ENCODE measurements around the gene LRMDA. TPM values are rescaled to one million over a fixed set of nuclear protein-coding genes. Genes with fewer than 3 reads are reported as not detected.

The LRMDA gene
- total RNA-seq, 1 experiment from 2014 or later = 4.8 TPM

GRCh38 chr10:76416642-76417041 lies 985.2 kb downstream of the LRMDA start:
- RAD21 ChIA-PET (ENCODE audit: low non-redundant PET in 1 of 2, low total read pairs in 2 of 2, uncharacterized antibody in 2 of 2, unreplicated experiment in 2 of 2) = no interaction called here
- BruUV-seq (replicated peaks) = no TSS peak
- Histone ChIP-seq H3K4me3 (replicated peaks in 1 of 2; ENCODE audit: low read depth in 1 of 2, low read length in 2 of 2) (no peak overlapping the region), H3K4me1 (ENCODE audit: control insufficient read depth in 1 of 2, insufficient read depth in 2 of 2, low read length in 2 of 2) (no peaks in the 10 kb centered on the region), H2AFZ (ENCODE audit: low read depth, low read length, poor library complexity, severe bottlenecking) (no peak overlapping the region), H3K36me3 (ENCODE audit: control insufficient read depth in 1 of 2, insufficient read depth in 2 of 2, low read length in 2 of 2) (no peaks in the 10 kb centered on the region), H3K79me2 (ENCODE audit: insufficient read depth, low read length) (no peaks in the 10 kb centered on the region), H3K9me3 (ENCODE audit: control insufficient read depth in 1 of 2, insufficient read depth in 1 of 2, low read depth in 1 of 2, low read length in 2 of 2) (no peaks in the 10 kb centered on the region), H3K9me2 (ENCODE audit: insufficient read depth) (no peaks in the 10 kb centered on the region), H3K4me2 (ENCODE audit: low read length) (no peak overlapping the region), H3K27ac (ENCODE audit: low read depth, low read length) (no peak overlapping the region), H4K20me1 (ENCODE audit: insufficient read depth) (no peaks in the 10 kb centered on the region), H3K27me3 (ENCODE audit: insufficient read depth, low read length) (peaks cover 7% of the 10 kb centered on the region; the same call in 1 of the 2 replicates), H3K9ac (ENCODE audit: low read length) (no peak overlapping the region)
- no peak for TF ChIP-seq SP1 (IDR thresholded peaks at IDR 0.05; ENCODE audit: low read depth)
- TF ChIP-seq CTCF (IDR thresholded peaks at IDR 0.05 in 2 of 3, conservative IDR thresholded peaks at IDR 0.05 in 1 of 3; ENCODE audit: borderline replicate concordance in 1 of 3, insufficient read depth in 1 of 3, low read depth in 2 of 3, low read length in 2 of 3) = no peak
- no peak for TF ChIP-seq MAX (IDR thresholded peaks at IDR 0.05)
- TF ChIP-seq SRF (IDR thresholded peaks at IDR 0.05; ENCODE audit: low read depth) = no peak
- TF ChIP-seq REST (IDR thresholded peaks at IDR 0.05; ENCODE audit: low read depth) = no peak
- no peak for TF ChIP-seq RAD21 (IDR thresholded peaks at IDR 0.05; ENCODE audit: low read depth)
- TF ChIP-seq POLR2AphosphoS5 (IDR thresholded peaks at IDR 0.05; ENCODE audit: low read depth, low read length) = no peak
- no peak for TF ChIP-seq ZBTB33 (IDR thresholded peaks at IDR 0.05; ENCODE audit: extremely low read depth, insufficient replicate concordance, low read length)
- no peak for TF ChIP-seq JUND (IDR thresholded peaks at IDR 0.05)
- TF ChIP-seq POLR2A (IDR thresholded peaks at IDR 0.05; ENCODE audit: borderline replicate concordance, extremely low read depth, insufficient read depth, insufficient read length) = no peak
- TF ChIP-seq ELF1 (IDR thresholded peaks at IDR 0.05; ENCODE audit: borderline replicate concordance, low read depth) = no peak
- TF ChIP-seq TCF7L2 (IDR thresholded peaks at IDR 0.05; ENCODE audit: borderline replicate concordance, extremely low read depth, insufficient read depth, insufficient read length) = no peak
- no peak for TF ChIP-seq EZH2phosphoT487 (IDR thresholded peaks at IDR 0.05; ENCODE audit: borderline replicate concordance)
- no peak for TF ChIP-seq CEBPB (IDR thresholded peaks at IDR 0.05; ENCODE audit: low read depth)
- TF ChIP-seq CBX3 (IDR thresholded peaks at IDR 0.05; ENCODE audit: low read depth) = no peak
- TF ChIP-seq EGR1 (IDR thresholded peaks at IDR 0.05; ENCODE audit: low read depth) = no peak
- TF ChIP-seq SIN3A (IDR thresholded peaks at IDR 0.05; ENCODE audit: low read depth) = no peak
- no peak for TF ChIP-seq ZNF274 (IDR thresholded peaks at IDR 0.05; ENCODE audit: low read depth, low read length)
- no peak for TF ChIP-seq YY1 (IDR thresholded peaks at IDR 0.05; ENCODE audit: extremely low read depth, insufficient replicate concordance, low read depth, low read length)
- intact Hi-C loops (cut with micrococcal nuclease) = no loop called here
- CTCF ChIA-PET = no interaction called here
- no peak for DNase-seq (ENCODE audit: low read depth, low spot score)
- ATAC-seq = no peak
- POLR2A ChIA-PET = no interaction called here

All from HCT116 (cell line).